HL-60/S4 (cell line): ENCODE measurements around the gene SPINDOC.

ENCODE experiments used
- in situ Hi-C: fragments of 300-500 bp; cut with MboI; formaldehyde crosslinking; loops from 2 replicates; pipeline ENCODE4 v1.14.3; 2022; ENCODE audit warnings: low sequenced_read_pairs

The SPINDOC gene

GRCh38 chr11:63875506-63876065, 62.3 kb downstream of the SPINDOC start:
- in situ Hi-C loops: no loop called here

- in situ Hi-C loops: no loop called here
These were observed 63.4 kb downstream of the SPINDOC start for GRCh38 chr11:63876616-63877015.
